B cell (primary cell): ENCODE results near the gene PAX2.

Source experiments
- CTCF ChIP-seq: fragments of 200-600 bp; IDR thresholded peaks from one replicate; pipeline ENCODE4 v1.8.0; 2022; ENCODE audit warnings: antibody characterized with exemption, mild to moderate bottlenecking
- EZH2 ChIP-seq: IDR thresholded peaks from 2 replicates; pipeline ENCODE4 v1.6.1; 2012; ENCODE audit warnings: borderline replicate concordance, low read depth, mild to moderate bottlenecking, moderate library complexity, low read length; ENCODE audit not compliant: insufficient read depth, poor library complexity, severe bottlenecking

- no peak for TF ChIP-seq CTCF
- TF ChIP-seq EZH2 = no peak
Measured at GRCh38 chr10:100781145-100781665, 35.8 kb downstream of the PAX2 start.
